GM21526 (cell line): ENCODE results near the gene RPL34.
A peak's percentile ranks its signal among the peaks of the same experiment; 100 is the strongest.
"Not testable (repeated sequence)": the region's sequence is repeated elsewhere in the genome, so short reads cannot be mapped to it uniquely, and the experiment has no call there.

Experiments used
- ATAC-seq: cut with Tn5 transposase; IDR thresholded peaks from one replicate; pipeline ENCODE4 v1.9.1; 2021; ENCODE audit warnings: moderate library complexity; ENCODE audit not compliant: unreplicated experiment, low FRiP score

RPL34 gene

DNA sequence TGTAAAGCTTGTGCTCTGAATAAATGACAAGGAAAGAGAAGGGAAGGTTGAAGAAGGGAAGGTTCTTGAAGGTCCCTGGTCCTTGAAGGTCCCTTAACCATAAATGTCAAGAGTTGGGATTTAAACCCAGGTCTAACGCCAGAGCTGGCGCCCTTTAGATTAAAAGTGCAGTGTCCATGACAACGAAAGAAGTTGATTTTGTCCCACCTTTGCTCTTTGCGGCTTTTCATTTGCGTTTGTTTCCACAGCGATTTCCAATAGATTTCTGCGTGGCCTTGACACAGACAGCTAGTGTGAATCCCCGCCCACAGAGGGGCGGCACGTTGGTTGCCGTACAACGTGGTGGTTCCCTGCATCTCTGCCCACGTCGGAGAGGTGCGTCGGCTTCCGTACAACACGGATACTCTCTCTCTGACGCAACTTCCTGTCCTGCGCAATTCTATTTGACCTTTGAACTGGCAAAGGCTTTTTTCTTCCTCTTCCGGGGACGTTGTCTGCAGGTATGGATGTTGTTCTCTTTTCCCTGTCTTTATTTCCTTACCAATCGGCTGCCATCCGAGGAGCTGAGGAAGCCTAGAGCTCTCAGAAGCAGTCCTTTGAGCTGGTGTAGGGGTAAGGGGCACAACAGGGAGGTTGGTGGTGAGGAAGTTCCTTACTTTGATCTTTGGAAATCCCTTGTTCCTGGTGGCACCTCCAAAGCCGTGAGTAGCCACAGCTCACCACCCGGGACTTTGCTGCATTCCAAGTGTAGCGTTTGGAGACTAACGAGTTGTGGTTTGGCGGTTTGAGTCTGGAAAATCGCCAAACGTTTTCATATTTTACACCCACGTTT lies at the start of gene RPL34:
Gene RPL34, plus strand, starts transcription at position 476 of the 832 bp plus-strand sequence. CDS start 1,384 bp downstream, outside the sequence.
- ATAC-seq, result peak; percentile 100

DNA sequence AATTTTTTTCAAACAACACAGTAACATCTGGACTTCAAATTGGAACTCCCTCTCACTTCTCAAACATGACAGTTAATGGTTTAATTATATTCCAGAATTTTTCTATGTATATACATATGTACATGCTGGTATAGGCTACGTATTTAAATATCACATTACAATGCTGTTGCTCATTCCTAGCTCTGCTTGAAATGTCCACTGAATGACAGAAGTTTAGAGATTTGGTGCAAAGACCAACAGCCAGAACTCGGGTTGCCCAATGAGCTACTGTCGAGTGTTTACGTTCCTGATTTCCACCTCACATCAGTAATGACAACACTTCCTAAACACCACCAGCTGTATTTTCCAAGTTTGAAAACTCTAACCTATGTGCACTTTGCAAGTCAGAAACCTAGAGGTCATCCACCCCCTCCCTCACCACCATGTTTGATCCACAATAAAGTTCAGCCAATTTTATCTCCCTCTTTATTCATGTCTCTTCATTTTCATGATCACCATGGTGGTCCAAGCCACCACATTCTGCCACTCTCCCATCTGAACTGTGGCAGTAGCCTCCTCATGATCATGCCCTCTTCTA lies 49.3 kb upstream of the RPL34 start:
- ATAC-seq, result no peak

DNA sequence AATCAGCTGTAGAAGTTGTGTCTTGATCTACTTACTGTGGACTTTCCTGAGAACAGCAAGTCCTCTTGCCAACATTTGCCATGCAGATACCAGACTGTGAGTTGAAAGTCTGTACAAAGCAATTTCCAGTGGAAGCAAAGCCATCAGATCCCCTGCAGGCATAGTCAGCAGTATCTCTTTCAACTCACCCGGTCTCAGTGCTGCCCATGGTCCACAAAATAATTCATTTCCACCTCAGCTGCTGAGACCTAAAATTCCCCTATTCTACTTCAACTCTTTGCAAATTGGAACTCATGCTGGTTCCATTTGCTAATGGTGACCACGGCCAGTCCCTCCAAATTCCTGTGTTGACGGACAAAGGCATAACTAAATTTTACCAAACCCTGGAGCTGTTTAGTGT lies 46.0 kb upstream of the RPL34 start:
- no peak for ATAC-seq

DNA sequence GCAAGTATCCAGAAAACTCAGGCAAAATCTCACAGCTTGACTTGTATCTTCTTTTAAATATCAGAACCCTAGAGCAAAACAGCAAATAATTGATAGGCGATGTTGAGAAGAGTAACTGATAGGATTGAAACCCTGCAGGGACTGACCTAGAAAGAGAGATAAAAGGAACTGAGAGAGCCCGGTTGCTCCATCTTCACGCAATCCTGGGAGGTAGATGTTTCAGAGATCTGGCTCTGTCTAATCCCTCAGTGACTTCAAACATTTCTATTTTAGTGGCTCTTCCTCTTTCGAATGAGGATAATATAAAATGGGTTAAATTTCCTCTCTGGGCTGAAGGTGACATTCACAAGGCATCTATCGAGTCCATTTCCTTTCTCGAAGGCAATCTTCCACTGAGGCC lies 39.3 kb upstream of the RPL34 start:
- no peak for ATAC-seq

DNA sequence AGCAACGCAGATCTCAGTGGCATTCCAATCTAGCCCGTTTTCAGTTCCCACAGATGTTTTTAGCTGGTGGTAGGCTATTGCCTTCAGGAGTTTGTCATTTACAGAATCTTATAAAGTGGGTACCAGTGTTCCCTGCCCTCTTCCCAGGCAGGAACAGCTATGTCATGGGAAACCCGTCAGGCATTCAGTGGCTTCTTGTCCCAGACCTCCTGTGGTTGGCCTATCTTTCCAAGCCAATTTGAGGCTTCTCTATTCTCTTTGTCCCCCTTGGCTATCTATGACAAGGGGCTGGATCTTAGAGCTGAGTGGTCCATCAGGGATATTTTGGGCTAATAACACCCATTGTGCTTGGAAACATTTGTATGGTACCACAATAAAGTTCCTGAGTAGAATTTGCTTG lies 33.6 kb upstream of the RPL34 start:
- ATAC-seq, result no peak

DNA sequence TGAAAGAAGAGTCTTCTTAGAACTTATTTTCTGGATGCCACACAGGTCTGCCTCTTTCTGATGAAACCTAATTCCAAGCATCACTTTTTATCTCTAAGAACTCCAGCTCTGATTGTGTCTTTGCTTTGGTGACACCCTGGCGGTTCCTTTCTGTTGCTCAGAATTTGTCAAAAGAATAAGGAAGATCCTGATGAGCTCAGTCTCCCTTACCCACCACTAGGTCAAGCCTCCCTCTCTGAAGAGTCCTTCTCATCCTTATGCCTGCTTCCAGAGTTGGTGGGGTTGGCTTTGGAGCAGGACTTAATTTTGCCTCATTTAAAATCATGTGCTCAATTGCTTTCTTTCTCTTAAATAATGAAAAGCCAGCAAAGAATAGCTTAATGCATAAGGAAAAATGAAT lies 31.5 kb upstream of the RPL34 start:
- ATAC-seq, result no peak

DNA sequence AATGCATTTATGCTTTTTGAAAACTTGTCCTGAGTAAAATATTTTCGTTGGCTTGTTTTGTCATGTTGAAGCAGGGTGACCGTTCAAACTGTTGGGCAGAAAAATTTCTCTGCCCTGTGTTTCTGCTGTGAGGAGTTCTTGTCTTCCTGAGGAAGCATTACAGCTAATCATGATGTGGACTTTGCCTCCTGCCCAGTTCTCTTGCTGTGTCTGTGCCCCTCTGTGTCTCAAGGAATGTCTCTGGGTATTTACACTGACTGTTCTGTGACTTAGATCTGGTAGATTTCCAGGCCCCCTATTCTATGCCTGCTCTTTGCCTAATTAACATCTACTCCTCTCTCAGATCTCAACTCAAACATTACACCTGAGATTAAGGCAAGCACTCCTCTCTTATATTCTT lies 30.4 kb upstream of the RPL34 start:
- no peak for ATAC-seq

DNA sequence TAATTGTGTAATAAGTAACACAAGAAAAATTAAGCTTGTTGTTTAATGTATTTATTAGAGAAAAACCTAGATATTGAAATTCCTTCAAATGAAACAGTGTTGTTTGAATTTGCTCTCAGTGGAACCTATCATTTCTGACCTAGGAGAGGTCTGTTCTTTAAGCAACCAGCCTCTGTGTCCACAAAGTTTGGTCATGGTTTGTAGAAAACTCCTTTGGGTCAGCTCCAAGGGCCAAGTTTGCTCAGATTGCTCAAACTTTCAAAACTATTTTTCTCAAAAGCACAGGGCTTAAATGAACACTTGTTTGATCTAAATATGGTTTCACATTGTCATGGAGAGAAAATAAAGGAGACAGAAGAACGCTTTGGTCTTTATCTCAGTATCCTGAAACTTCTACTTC lies 29.6 kb upstream of the RPL34 start:
- no peak for ATAC-seq

DNA sequence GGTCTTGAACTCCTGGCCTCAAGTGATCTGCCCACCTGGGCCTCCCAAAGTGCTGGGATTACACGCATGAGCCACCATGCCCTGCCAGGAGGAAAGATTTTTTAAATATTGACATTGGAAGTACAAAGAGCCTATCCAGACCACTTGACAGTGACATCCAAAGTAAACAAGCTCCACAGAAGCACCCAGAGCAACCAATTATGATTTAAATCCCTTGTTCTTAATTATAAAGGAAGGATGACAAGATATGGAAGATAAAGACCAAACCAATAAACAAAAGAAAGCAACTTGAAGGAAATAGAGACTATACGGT lies 27.7 kb upstream of the RPL34 start:
- no peak for ATAC-seq

DNA sequence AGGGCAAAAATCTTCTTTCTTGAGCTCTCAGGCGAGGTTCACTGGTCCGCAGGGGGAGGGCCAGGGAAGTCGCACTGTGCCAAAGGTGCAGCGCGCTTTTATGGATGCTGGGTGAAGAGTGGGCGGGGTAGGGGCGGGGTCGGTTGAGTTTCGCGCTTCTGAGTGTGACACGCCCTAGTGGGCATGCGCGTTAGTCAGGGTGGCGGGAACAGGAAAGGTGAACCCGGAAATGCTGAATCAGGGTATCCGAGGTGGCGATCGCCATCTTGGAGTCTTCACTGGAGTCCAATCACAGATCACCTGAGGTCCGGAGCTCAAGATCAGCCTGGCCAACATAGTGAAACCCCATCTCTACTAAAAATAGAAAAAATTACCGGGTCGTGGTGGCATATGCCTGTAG lies 26.1 kb upstream of the RPL34 start:
- not testable (repeated sequence) for ATAC-seq

DNA sequence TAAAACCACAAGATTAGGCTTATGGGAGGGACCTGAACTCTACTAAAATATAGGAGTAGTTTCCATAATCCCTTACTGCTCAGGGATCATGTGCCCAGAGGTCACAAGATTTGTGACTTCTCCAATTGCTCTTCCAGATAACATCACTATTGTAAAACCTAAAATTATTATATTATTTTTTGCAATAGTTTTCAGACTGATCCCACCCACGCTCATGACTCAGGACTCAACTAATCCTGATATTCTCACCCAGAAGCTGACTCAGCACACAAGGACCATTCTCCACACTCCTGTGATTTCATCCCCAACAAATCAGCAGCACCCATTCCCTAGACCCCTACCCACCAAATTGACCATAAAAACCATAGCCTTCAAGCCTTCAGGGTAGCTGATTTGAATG lies 24.0 kb upstream of the RPL34 start:
- no peak for ATAC-seq

DNA sequence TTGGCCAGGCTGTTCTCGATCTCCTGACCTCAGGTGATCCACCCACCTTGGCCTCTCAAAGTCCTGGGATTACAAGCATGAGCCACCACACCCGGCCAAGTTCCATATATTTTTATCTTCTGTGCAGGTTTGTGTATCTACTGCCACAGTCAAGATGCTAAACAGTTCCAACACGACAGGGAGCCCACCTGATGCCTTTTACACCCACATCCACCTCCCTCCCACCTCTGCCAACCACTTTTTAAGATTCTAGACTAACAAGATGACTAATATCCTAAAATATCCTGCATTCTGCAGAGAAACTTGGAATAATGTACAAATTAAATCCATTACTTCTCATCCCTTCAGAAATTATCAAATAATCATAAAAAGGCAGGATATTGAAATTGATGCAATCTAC lies 19.3 kb upstream of the RPL34 start:
- ATAC-seq, result no peak

DNA sequence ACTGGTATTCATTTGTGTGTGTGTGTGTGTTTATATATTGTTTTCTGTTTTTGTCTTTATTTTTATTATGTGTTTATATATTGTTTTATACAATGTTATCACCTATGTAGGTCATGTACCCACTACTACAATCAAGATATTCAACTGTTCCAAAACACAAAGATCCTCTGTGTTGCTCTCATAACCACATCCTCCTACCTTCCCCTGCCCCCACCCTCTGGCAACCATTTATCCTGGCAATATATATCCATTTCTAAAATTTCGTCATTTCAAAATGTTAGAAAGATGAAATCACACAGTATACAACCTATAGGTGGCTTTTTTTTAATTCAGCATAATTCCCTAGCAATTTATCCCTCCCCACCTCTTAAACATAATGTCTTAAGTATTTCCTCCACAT lies 18.8 kb upstream of the RPL34 start:
- no peak for ATAC-seq

DNA sequence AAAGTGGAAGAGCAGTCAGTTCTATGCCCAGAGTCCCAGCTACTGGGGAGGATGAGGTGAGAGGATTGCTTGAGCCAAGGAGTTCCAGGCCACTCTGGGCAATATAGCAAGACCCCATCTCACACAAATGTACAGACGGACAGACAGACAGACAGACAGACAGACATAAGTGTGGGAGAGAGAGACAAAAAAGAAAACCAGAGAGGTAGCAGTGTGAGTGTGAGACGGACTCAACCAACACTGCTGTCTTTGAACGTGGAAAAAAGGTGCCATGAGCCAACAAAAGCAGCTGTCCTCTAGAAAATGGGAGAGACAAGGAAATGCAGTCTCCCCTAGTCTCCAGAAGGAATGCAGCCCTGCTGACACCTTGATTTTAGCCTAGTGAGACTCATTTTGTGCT lies 18.2 kb upstream of the RPL34 start:
- no peak for ATAC-seq

DNA sequence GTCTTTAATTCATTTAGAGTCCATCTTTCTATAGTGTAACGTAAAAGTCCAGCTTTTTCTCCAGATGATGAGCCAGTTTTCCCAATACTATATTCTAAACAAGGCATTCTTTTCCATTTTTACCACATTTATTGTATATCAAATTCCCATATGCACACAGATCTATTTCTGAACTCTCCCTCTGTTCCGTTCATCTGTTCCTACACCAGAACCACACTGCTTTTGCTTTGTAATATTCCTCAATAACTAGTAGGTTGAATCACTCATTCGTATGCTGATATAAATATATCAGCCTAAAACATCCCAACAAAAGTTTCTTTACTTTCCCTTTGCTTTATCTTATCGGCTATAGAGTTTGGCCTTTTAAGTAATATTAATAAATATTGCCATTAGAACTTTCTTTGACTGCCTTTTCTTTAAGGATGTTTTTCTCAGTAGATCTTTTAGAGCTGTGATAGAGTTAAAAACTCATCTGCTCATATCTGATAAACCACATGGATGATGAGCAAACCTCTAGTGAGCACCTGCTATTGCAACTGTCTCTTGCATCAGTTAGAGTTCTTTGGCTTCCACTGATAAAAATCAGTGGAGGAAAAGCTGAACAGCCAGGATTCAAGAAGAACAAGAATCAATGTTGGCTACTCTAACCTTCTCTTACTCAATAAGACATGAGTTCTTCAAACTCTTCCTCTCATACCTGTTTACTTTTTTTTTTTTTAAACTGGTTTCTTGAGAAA lies 13.1 kb upstream of the RPL34 start:
- ATAC-seq, result no peak

DNA sequence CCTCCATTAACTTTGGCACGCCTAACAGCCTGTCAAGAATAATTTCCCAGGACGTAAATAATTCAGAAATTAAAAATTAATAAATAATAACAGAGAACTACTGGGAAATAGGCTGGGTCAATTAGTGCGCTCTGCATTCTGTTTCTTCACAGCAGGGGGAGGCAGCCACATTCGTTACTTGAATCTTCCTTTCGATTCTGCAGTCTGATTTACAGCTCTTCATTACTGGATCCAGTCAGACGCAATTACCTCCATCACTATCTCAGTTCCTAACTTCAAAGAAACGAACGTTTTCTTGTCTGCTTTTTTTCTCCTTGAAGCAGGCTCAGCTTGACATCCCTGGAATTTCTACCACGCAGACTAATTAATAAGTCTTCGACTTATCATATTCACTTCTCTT lies 9.0 kb upstream of the RPL34 start:
- no peak for ATAC-seq

DNA sequence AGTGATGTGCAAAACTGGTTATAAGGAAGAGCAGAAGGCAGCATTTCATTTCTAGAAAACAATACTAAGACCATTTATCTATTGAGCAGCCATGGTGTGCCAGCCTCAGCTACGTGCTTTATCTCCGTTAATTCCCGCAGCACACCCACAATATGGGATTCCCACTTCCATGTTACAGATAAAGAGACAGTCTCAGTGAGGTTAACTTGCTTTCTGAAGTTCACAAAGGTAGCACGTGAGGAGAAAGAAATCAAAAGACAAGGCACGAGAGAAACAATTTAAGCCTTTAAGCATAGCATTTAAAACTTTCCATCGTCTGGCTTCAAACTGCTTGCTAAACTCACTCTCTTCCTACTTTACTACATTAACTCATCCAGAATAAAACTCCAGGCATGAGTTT lies 8.0 kb upstream of the RPL34 start:
- no peak for ATAC-seq

DNA sequence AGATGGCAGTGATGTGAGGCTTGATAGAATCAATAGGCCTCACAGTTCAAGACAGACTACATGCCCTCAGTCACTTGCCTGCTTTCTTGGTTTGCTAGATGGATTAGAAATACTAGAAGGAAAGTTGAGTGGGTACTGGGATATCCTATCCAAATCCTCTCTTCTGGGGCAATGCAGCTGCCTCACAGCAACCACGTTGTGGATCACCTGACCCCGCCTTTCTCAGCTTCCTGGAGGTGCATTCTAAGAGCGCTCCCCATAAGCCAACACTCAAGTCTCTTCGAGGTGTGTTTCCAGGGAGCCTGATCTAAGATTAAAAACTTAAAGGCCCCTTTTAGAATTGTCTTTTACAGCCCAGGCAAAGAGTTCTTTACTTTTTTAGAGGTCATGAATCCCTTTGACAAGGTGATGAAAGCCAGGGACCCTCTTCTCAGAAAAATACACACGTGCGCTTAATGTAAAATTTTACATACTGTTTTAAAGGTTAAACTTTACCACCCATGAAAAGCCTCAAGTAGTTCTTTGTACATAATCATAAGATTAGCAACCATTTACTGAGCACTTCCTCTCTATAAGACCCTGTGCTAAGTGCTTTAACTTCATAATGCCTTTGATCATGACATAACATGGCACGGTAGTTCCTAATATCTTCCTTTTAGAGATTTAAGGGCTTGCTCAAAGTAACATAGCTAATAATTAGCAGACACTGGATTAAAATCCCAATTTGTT lies 840 bp upstream of the RPL34 start:
- ATAC-seq, result peak; percentile 9

DNA sequence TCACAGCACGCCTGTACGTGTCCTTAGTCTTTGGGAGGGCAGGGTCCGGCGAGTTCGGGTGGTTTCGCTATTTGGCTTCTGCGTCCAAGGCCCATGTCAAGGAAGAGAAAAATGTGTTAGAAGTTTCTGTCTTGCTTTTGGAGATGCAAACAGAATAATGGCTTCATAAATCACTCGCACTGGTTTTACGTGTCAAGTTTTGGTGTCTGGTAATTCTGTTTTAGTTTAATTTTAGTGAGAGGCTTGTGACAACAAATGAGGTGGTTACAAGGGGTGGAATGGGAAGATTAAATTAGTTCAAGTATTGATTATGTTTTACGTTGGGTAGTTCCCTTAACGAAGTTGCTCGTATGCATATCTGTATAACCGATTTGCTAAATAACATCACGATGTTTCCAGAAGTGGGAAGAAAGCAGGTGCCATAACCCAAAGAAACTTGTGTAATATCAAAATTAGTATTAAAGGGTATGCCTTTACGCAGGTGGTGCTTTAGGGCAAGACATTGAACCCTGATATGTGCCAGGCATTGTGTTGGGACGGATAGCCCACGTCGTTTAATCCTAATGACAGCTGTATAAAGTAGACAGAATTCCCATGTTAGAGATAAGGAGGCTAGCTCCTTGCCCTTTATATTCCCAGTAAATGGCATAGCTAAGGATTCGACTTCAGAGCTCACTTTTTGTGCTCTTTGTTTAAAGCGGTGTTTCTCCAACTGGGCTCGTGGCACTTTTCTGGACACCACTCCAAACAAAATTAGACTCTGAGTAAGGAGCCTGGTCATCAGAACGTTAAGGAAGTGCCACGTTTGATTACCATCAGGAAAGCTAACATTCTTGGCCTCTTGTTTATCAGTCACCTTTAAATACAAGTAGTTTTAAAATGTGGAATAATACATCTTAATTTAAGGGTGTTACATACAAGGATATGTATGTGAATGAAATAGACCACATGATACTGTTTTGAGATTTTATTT lies 843 bp downstream of the RPL34 start:
- no peak for ATAC-seq

DNA sequence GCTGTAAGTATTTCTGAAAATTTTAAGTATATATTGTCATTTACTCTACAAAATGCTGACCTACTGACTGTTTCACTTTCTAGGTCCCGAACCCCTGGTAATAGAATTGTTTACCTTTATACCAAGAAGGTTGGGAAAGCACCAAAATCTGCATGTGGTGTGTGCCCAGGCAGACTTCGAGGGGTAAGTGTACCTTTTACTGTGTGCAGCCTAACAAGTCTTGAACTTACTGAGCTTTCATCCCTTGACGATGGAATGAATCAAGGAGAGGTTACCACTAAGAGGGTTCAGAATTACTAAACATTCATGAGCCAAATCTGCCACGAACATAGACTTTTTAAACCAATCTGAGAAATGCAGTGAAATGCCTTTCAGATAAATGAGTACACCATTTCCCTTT lies 1.6 kb downstream of the RPL34 start:
- no peak for ATAC-seq
